ENCODE measurements around the gene RAPGEF5. TPM values are rescaled to one million over a fixed set of nuclear protein-coding genes. Genes with fewer than 3 reads are reported as not detected.

Gene RAPGEF5
- total RNA-seq, 1 experiment from 2014 or later, result 15.6 TPM

GRCh38 chr7:22280031-22280430 is 76.9 kb downstream of the RAPGEF5 start:
- no TSS peak for BruUV-seq (replicated peaks)
- Histone ChIP-seq H3K4me3 (replicated peaks in 1 of 2; ENCODE audit: low read depth in 1 of 2, low read length in 2 of 2) (no peak overlapping the region), H3K27me3 (ENCODE audit: insufficient read depth, low read length) (no peaks in the 10 kb centered on the region), H3K36me3 (ENCODE audit: control insufficient read depth in 1 of 2, insufficient read depth in 2 of 2, low read length in 2 of 2) (no peaks in the 10 kb centered on the region), H4K20me1 (ENCODE audit: insufficient read depth) (peaks cover 3% of the 10 kb centered on the region; the same call in 1 of the 2 replicates), H3K79me2 (ENCODE audit: insufficient read depth, low read length) (no peaks in the 10 kb centered on the region), H3K9ac (ENCODE audit: low read length) (no peak overlapping the region), H3K9me3 (ENCODE audit: control insufficient read depth in 1 of 2, insufficient read depth in 1 of 2, low read depth in 1 of 2, low read length in 2 of 2) (no peaks in the 10 kb centered on the region), H3K27ac (ENCODE audit: low read depth, low read length) (no peak overlapping the region), H3K4me1 (ENCODE audit: control insufficient read depth in 1 of 2, insufficient read depth in 2 of 2, low read length in 2 of 2) (no peaks in the 10 kb centered on the region), H3K9me2 (ENCODE audit: insufficient read depth) (no peaks in the 10 kb centered on the region), H3K4me2 (ENCODE audit: low read length) (no peak overlapping the region), H2AFZ (ENCODE audit: low read depth, low read length, poor library complexity, severe bottlenecking) (no peak overlapping the region)
- DNase-seq (ENCODE audit: low read depth, low spot score), result no peak
- ChIA-PET RAD21 (ENCODE audit: low non-redundant PET in 1 of 2, low total read pairs in 2 of 2, uncharacterized antibody in 2 of 2, unreplicated experiment in 2 of 2) (no interaction called here), POLR2A (no interaction called here), CTCF (no interaction called here)
- intact Hi-C loops (cut with micrococcal nuclease), result no loop called here
- ATAC-seq, result no peak
- TF ChIP-seq TCF7L2 (IDR thresholded peaks at IDR 0.05; ENCODE audit: borderline replicate concordance, extremely low read depth, insufficient read depth, insufficient read length), result no peak
- no peak for TF ChIP-seq SP1 (IDR thresholded peaks at IDR 0.05; ENCODE audit: low read depth)
- TF ChIP-seq FOSL1 (IDR thresholded peaks at IDR 0.05; ENCODE audit: low read depth), result no peak
- TF ChIP-seq ATF3 (IDR thresholded peaks at IDR 0.05), result no peak
- TF ChIP-seq POLR2AphosphoS5 (IDR thresholded peaks at IDR 0.05; ENCODE audit: low read depth, low read length), result no peak
- no peak for TF ChIP-seq SIN3A (IDR thresholded peaks at IDR 0.05; ENCODE audit: low read depth)
- TF ChIP-seq CTCF (IDR thresholded peaks at IDR 0.05 in 2 of 3, conservative IDR thresholded peaks at IDR 0.05 in 1 of 3; ENCODE audit: borderline replicate concordance in 1 of 3, insufficient read depth in 1 of 3, low read depth in 2 of 3, low read length in 2 of 3), result no peak
- no peak for TF ChIP-seq ELF1 (IDR thresholded peaks at IDR 0.05; ENCODE audit: borderline replicate concordance, low read depth)
- no peak for TF ChIP-seq MAX (IDR thresholded peaks at IDR 0.05)
